Measurements from ENCODE around the gene TANK. TPM values are rescaled to one million over a fixed set of nuclear protein-coding genes. Genes with fewer than 3 reads are reported as not detected.

Gene TANK
- polyA plus RNA-seq, 3 donors, result 72.7 to 91.7 (median 73.5) TPM

GRCh38 chr2:161238560-161239325 lies 78.5 kb downstream of the TANK start:
- Histone ChIP-seq H2AFZ (ENCODE audit: insufficient read depth, low read depth, low read length, poor library complexity, severe bottlenecking) (peak overlapping the region; percentile 44), H4K20me1 (ENCODE audit: insufficient read depth, low read length) (peaks cover 44% of the 10 kb centered on the region), H3K9me3 (replicated peaks in 1 of 2; ENCODE audit: control insufficient read depth in 1 of 2, insufficient read depth in 1 of 2, low read length in 2 of 2) (no peaks in the 10 kb centered on the region), H3K4me2 (replicated peaks; ENCODE audit: extremely low read depth, low read length, poor library complexity, severe bottlenecking) (peak overlapping the region; percentile 90), H3K36me3 (replicated peaks in 1 of 2; ENCODE audit: control insufficient read depth in 1 of 2, insufficient read depth in 2 of 2, low read length in 2 of 2) (peaks cover 13 to 33% of the 10 kb centered on the region in 2 donors), H3K4me1 (ENCODE audit: control insufficient read depth in 1 of 2, insufficient read depth in 2 of 2, low read length in 2 of 2) (peaks cover 17 to 28% of the 10 kb centered on the region in 2 donors), H3K9ac (ENCODE audit: insufficient read depth, low read length, poor library complexity, severe bottlenecking) (peak overlapping the region; percentile 25), H3K27me3 (ENCODE audit: control insufficient read depth in 2 of 2, insufficient read depth in 2 of 2, low read length in 2 of 2) (peaks cover 8 to 64% of the 10 kb centered on the region in 2 donors), H3K27ac (ENCODE audit: low read depth in 1 of 2, low read length in 2 of 2) (no peak overlapping the region), H3K4me3 (replicated peaks in 1 of 3; ENCODE audit: low read depth in 2 of 3, low read length in 3 of 3) (peak overlapping the region; percentile 40 to 75 (median 46)), H3K79me2 (ENCODE audit: insufficient read depth, low read length) (no peaks in the 10 kb centered on the region)
- peaks cover 29% of the 10 kb centered on the region for H3K4me1 Mint-ChIP-seq
- WGBS (ENCODE audit: insufficient coverage), result 4% methylated on average over 71 of the region's 78 CpGs
- intact Hi-C loops (cut with micrococcal nuclease), result no loop called here
- peaks cover 13 to 34% (median 15%) of the 10 kb centered on the region in 3 donors for H3K27me3 Mint-ChIP-seq (ENCODE audit: low read depth in 3 of 3)
- peaks cover 19 to 21% of the 10 kb centered on the region in 2 donors for H3K36me3 Mint-ChIP-seq
- TF ChIP-seq, protein P1, sequence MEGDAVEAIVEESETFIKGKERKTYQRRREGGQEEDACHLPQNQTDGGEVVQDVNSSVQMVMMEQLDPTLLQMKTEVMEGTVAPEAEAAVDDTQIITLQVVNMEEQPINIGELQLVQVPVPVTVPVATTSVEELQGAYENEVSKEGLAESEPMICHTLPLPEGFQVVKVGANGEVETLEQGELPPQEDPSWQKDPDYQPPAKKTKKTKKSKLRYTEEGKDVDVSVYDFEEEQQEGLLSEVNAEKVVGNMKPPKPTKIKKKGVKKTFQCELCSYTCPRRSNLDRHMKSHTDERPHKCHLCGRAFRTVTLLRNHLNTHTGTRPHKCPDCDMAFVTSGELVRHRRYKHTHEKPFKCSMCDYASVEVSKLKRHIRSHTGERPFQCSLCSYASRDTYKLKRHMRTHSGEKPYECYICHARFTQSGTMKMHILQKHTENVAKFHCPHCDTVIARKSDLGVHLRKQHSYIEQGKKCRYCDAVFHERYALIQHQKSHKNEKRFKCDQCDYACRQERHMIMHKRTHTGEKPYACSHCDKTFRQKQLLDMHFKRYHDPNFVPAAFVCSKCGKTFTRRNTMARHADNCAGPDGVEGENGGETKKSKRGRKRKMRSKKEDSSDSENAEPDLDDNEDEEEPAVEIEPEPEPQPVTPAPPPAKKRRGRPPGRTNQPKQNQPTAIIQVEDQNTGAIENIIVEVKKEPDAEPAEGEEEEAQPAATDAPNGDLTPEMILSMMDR (IDR thresholded peaks at IDR 0.05), result no peak
- H3K4me3 Mint-ChIP-seq, result peak overlapping the region; percentile 82 to 98
- H3K9me3 Mint-ChIP-seq, result peaks cover 0 to 4% (median 0%) of the 10 kb centered on the region in 7 donors
- H3K27ac Mint-ChIP-seq, result peak overlapping the region in 1 of 7 donors; percentile 46
- DNase-seq, result peak in 1 of 3 donors; percentile 18

GRCh38 chr2:161239326-161240109 lies 79.3 kb downstream of the TANK start:
- H3K4me3 Mint-ChIP-seq, result peak overlapping the region; percentile 20 to 62
- TF ChIP-seq, protein P1 (IDR thresholded peaks at IDR 0.05), result no peak
- no peaks in the 10 kb centered on the region for H3K79me2 ChIP-seq (ENCODE audit: insufficient read depth, low read length)
- whole genome bisulfite sequencing (ENCODE audit: insufficient coverage), result 83% methylated on average over 40 of the region's 47 CpGs
- peaks cover 37% of the 10 kb centered on the region for H3K4me1 Mint-ChIP-seq
- no peak overlapping the region for H3K27ac ChIP-seq (ENCODE audit: low read depth in 1 of 2, low read length in 2 of 2)
- H3K9me3 Mint-ChIP-seq, result peaks cover 0 to 4% (median 2%) of the 10 kb centered on the region in 7 donors
- no peak for DNase-seq
- H3K4me2 ChIP-seq (replicated peaks; ENCODE audit: extremely low read depth, low read length, poor library complexity, severe bottlenecking), result peak overlapping the region; percentile 90
- peak overlapping the region in 1 of 3 experiments; percentile 75 for H3K4me3 ChIP-seq (replicated peaks in 1 of 3; ENCODE audit: low read depth in 2 of 3, low read length in 3 of 3)
- peaks cover 37% of the 10 kb centered on the region for H4K20me1 ChIP-seq (ENCODE audit: insufficient read depth, low read length)
- peaks cover 13 to 27% of the 10 kb centered on the region in 2 donors for H3K36me3 ChIP-seq (replicated peaks in 1 of 2; ENCODE audit: control insufficient read depth in 1 of 2, insufficient read depth in 2 of 2, low read length in 2 of 2)
- H3K9me3 ChIP-seq (replicated peaks in 1 of 2; ENCODE audit: control insufficient read depth in 1 of 2, insufficient read depth in 1 of 2, low read length in 2 of 2), result no peaks in the 10 kb centered on the region
- peaks cover 14 to 41% (median 17%) of the 10 kb centered on the region in 3 donors for H3K27me3 Mint-ChIP-seq (ENCODE audit: low read depth in 3 of 3)
- peaks cover 12 to 72% of the 10 kb centered on the region in 2 donors for H3K27me3 ChIP-seq (ENCODE audit: control insufficient read depth in 2 of 2, insufficient read depth in 2 of 2, low read length in 2 of 2)
- H3K27ac Mint-ChIP-seq, result no peak overlapping the region
- no peak overlapping the region for H3K9ac ChIP-seq (ENCODE audit: insufficient read depth, low read length, poor library complexity, severe bottlenecking)
- peaks cover 19 to 36% of the 10 kb centered on the region in 2 donors for H3K4me1 ChIP-seq (ENCODE audit: control insufficient read depth in 1 of 2, insufficient read depth in 2 of 2, low read length in 2 of 2)
- intact Hi-C loops (cut with micrococcal nuclease), result no loop called here
- H3K36me3 Mint-ChIP-seq, result peaks cover 14 to 23% of the 10 kb centered on the region in 2 donors
- no peak overlapping the region for H2AFZ ChIP-seq (ENCODE audit: insufficient read depth, low read depth, low read length, poor library complexity, severe bottlenecking)

All from CD14-positive monocyte (primary cell).